Nephron (organoid): Measurements from ENCODE around the gene STPG4.

ENCODE experiments used
- H3K27ac Mint-ChIP-seq, 3 experiments: 2 replicates each; pipeline ENCODE4 v1.8.0; 2020; ENCODE audit warnings: mixed read lengths in 3 of 3, mild to moderate bottlenecking in 2 of 3, moderate library complexity in 1 of 3
- H3K27me3 Mint-ChIP-seq: 2 replicates; pipeline ENCODE4 v1.8.0; 2021; ENCODE audit warnings: low read depth, mild to moderate bottlenecking, moderate library complexity, mixed read lengths
- H3K36me3 Mint-ChIP-seq: 2 replicates; pipeline ENCODE4 v1.8.0; 2020; ENCODE audit warnings: low read depth, mixed read lengths
- H3K4me1 Mint-ChIP-seq: 2 replicates; pipeline ENCODE4 v1.8.0; 2020; ENCODE audit warnings: mixed read lengths
- H3K4me3 Mint-ChIP-seq, 3 experiments: 2 replicates each; pipeline ENCODE4 v1.8.0; 2020; ENCODE audit warnings: mild to moderate bottlenecking in 3 of 3, mixed read lengths in 3 of 3, moderate library complexity in 2 of 3
- H3K9me3 Mint-ChIP-seq: 2 replicates; pipeline ENCODE4 v1.8.0; 2020; ENCODE audit warnings: mixed read lengths
- CTCF ChIP-seq, 3 experiments: fragments of 200-600 bp; sonication (generic); IDR thresholded peaks; one replicate each; pipeline ENCODE4 v1.5.0; 2021; ENCODE audit warnings: antibody characterized with exemption in 3 of 3; ENCODE audit not compliant: unreplicated experiment in 3 of 3

Gene STPG4

GRCh38 chr2:47075361-47076125 lies 79.6 kb downstream of the STPG4 start:
- H3K4me1 Mint-ChIP-seq = peaks cover 50% of the 10 kb centered on the region
- no peaks in the 10 kb centered on the region for H3K27me3 Mint-ChIP-seq
- H3K9me3 Mint-ChIP-seq = no peaks in the 10 kb centered on the region
- H3K36me3 Mint-ChIP-seq = peaks cover 7% of the 10 kb centered on the region
- no peak for TF ChIP-seq CTCF (IDR thresholded peaks at IDR 0.05; ENCODE audit: unreplicated experiment in 3 of 3)
- H3K4me3 Mint-ChIP-seq = no peak overlapping the region
- peak overlapping the region; percentile 29 to 92 (median 86) for H3K27ac Mint-ChIP-seq

GRCh38 chr2:47074691-47075090 lies 80.4 kb downstream of the STPG4 start:
- Mint-ChIP-seq H3K4me3 (no peak overlapping the region), H3K36me3 (peaks cover 7% of the 10 kb centered on the region), H3K4me1 (peaks cover 57% of the 10 kb centered on the region), H3K27me3 (no peaks in the 10 kb centered on the region), H3K9me3 (no peaks in the 10 kb centered on the region), H3K27ac (peak overlapping the region in 2 of 3 experiments; percentile 62 to 86)
- no peak for TF ChIP-seq CTCF (IDR thresholded peaks at IDR 0.05; ENCODE audit: unreplicated experiment in 3 of 3)

- Mint-ChIP-seq H3K36me3 (peaks cover 7% of the 10 kb centered on the region), H3K4me1 (peaks cover 55% of the 10 kb centered on the region), H3K4me3 (no peak overlapping the region), H3K27me3 (no peaks in the 10 kb centered on the region), H3K9me3 (no peaks in the 10 kb centered on the region), H3K27ac (no peak overlapping the region)
- no peak for TF ChIP-seq CTCF (IDR thresholded peaks at IDR 0.05; ENCODE audit: unreplicated experiment in 3 of 3)
These were observed 81.5 kb downstream of the STPG4 start for GRCh38 chr2:47073641-47074040.

GRCh38 chr2:47073217-47073616 lies 81.9 kb downstream of the STPG4 start:
- H3K27ac Mint-ChIP-seq = peak overlapping the region; percentile 24 to 97 (median 90)
- H3K36me3 Mint-ChIP-seq = peaks cover 7% of the 10 kb centered on the region
- no peaks in the 10 kb centered on the region for H3K9me3 Mint-ChIP-seq
- H3K4me1 Mint-ChIP-seq = peaks cover 59% of the 10 kb centered on the region
- no peak for TF ChIP-seq CTCF (IDR thresholded peaks at IDR 0.05; ENCODE audit: unreplicated experiment in 3 of 3)
- H3K27me3 Mint-ChIP-seq = no peaks in the 10 kb centered on the region
- H3K4me3 Mint-ChIP-seq = no peak overlapping the region

- H3K4me3 Mint-ChIP-seq = no peak overlapping the region
- peaks cover 7% of the 10 kb centered on the region for H3K36me3 Mint-ChIP-seq
These were observed 82.3 kb downstream of the STPG4 start for GRCh38 chr2:47072728-47073191.

More at GRCh38 chr2:47072728-47073191, 82.3 kb downstream of the STPG4 start:
- no peaks in the 10 kb centered on the region for H3K27me3 Mint-ChIP-seq
- peaks cover 63% of the 10 kb centered on the region for H3K4me1 Mint-ChIP-seq
- H3K27ac Mint-ChIP-seq = peak overlapping the region; percentile 24 to 97 (median 90)
- H3K9me3 Mint-ChIP-seq = no peaks in the 10 kb centered on the region
- no peak for TF ChIP-seq CTCF (IDR thresholded peaks at IDR 0.05; ENCODE audit: unreplicated experiment in 3 of 3)
